Hepatocyte (in vitro differentiated cells): Measurements from ENCODE around the gene HES4. TPM values are rescaled to one million over a fixed set of nuclear protein-coding genes. Genes with fewer than 3 reads are reported as not detected.

Source experiments
- DNase-seq: peaks from one replicate; pipeline ENCODE4 v3.0.0-alpha.2; 2016; ENCODE audit warnings: low spot score
- H2AFZ ChIP-seq: fragments of 200-600 bp; sonication (generic); 2 replicates; pipeline ENCODE4 v1.6.0; 2016; ENCODE audit warnings: antibody characterized with exemption, mild to moderate bottlenecking
- H3K27ac ChIP-seq: fragments of 200-600 bp; sonication (generic); 2 replicates; pipeline ENCODE4 v1.5.1; 2016; ENCODE audit warnings: mild to moderate bottlenecking
- H3K27me3 ChIP-seq: fragments of 200-600 bp; sonication (generic); 2 replicates; pipeline ENCODE4 v1.6.1; 2016
- H3K36me3 ChIP-seq: fragments of 200-600 bp; sonication (generic); replicated peaks from 2 replicates; pipeline ENCODE4 v1.5.1; 2016; ENCODE audit warnings: low read depth; ENCODE audit not compliant: insufficient read depth
- H3K4me1 ChIP-seq: fragments of 200-600 bp; sonication (generic); 2 replicates; pipeline ENCODE4 v1.5.1; 2016; ENCODE audit warnings: mild to moderate bottlenecking, moderate library complexity; ENCODE audit not compliant: insufficient read depth
- H3K4me2 ChIP-seq: fragments of 200-600 bp; sonication (generic); 2 replicates; pipeline ENCODE4 v1.6.0; 2016
- H3K4me3 ChIP-seq: fragments of 200-600 bp; sonication (generic); 2 replicates; pipeline ENCODE4 v1.5.1; 2016; ENCODE audit warnings: mild to moderate bottlenecking
- H3K79me2 ChIP-seq: fragments of 200-600 bp; sonication (generic); 2 replicates; pipeline ENCODE4 v1.6.0; 2017; ENCODE audit warnings: mild to moderate bottlenecking
- H3K9me2 ChIP-seq: fragments of 200-600 bp; sonication (generic); replicated peaks from 2 replicates; pipeline ENCODE4 v1.6.0; 2017; ENCODE audit warnings: mild to moderate bottlenecking; ENCODE audit not compliant: insufficient read depth
- H3K9me3 ChIP-seq: fragments of 200-600 bp; sonication (generic); 2 replicates; pipeline ENCODE4 v1.5.1; 2016; ENCODE audit warnings: low read depth, mild to moderate bottlenecking
- H4K20me1 ChIP-seq: fragments of 200-600 bp; sonication (generic); 2 replicates; pipeline ENCODE4 v1.6.0; 2016; ENCODE audit warnings: mild to moderate bottlenecking; ENCODE audit not compliant: insufficient read depth, poor library complexity, severe bottlenecking
- CTCF ChIP-seq: fragments of 200-600 bp; sonication (generic); IDR thresholded peaks from 2 replicates; pipeline ENCODE4 v1.5.1; 2016; ENCODE audit warnings: antibody characterized with exemption, mild to moderate bottlenecking; ENCODE audit not compliant: poor library complexity
- EZH2 ChIP-seq: fragments of 200-600 bp; sonication (generic); IDR thresholded peaks from 2 replicates; pipeline ENCODE4 v1.6.1; 2016; ENCODE audit warnings: antibody characterized with exemption, mild to moderate bottlenecking, borderline replicate concordance
- EZH2phosphoT487 ChIP-seq: fragments of 200-600 bp; sonication (generic); IDR thresholded peaks from one replicate; pipeline ENCODE4 v1.6.1; 2018; ENCODE audit warnings: antibody characterized with exemption, mild to moderate bottlenecking, low read depth, moderate library complexity; ENCODE audit not compliant: unreplicated experiment, severe bottlenecking
- WGBS: methylation state at CpG from one replicate; pipeline ENCODE4 v1.1.6; 2016; ENCODE audit warnings: low lambda C conversion rate; ENCODE audit errors: missing lambda C conversion rate; 5-methylcytosine and 5-hydroxymethylcytosine counted together
- polyA plus RNA-seq: library from polyadenylated mRNA; unstranded; fragments of >200 nt; fragmentation: Nextera tagmentation; extraction: Ambion mirVana; gene quantifications from 2 replicates; pipeline ENCODE4 v1.2.1, GENCODE V29; 2016
- total RNA-seq: library from RNA; depleted of rRNA; stranded (reverse); fragments of >200 nt; gene quantifications from 2 replicates; pipeline ENCODE4 v1.2.3, GENCODE V29; 2014

HES4 gene
- total and polyA plus RNA-seq, 2 experiments from 2014 or later, result 28.7 to 74.5 TPM

GRCh38 chr1:1039145-1039910, 39.4 kb upstream of the HES4 start:
- DNase-seq, result no peak
- H2AFZ ChIP-seq, result no peak overlapping the region
- H3K4me1 ChIP-seq, result peaks cover 16% of the 10 kb centered on the region
- H3K36me3 ChIP-seq, result no peaks in the 10 kb centered on the region
- H3K79me2 ChIP-seq, result peaks cover 5% of the 10 kb centered on the region
- H3K27me3 ChIP-seq, result peaks cover 2% of the 10 kb centered on the region
- H3K4me2 ChIP-seq, result peak overlapping the region; percentile 95
- no peaks in the 10 kb centered on the region for H3K9me3 ChIP-seq
- no peak overlapping the region for H3K27ac ChIP-seq
- H3K4me3 ChIP-seq, result no peak overlapping the region
- TF ChIP-seq CTCF, result no peak
- no peak for TF ChIP-seq EZH2phosphoT487
- TF ChIP-seq EZH2, result no peak
- 61% methylated on average over 12 of the region's 17 CpGs for WGBS
- peaks cover 56% of the 10 kb centered on the region for H4K20me1 ChIP-seq
- H3K9me2 ChIP-seq, result no peaks in the 10 kb centered on the region

GRCh38 chr1:1038694-1039093, 38.8 kb upstream of the HES4 start:
- Histone ChIP-seq H3K79me2 (peaks cover 7% of the 10 kb centered on the region), H3K27me3 (peaks cover 8% of the 10 kb centered on the region), H3K4me2 (no peak overlapping the region), H4K20me1 (peaks cover 63% of the 10 kb centered on the region), H3K27ac (no peak overlapping the region), H3K9me3 (no peaks in the 10 kb centered on the region), H3K4me1 (peaks cover 20% of the 10 kb centered on the region), H3K4me3 (no peak overlapping the region), H2AFZ (no peak overlapping the region), H3K9me2 (no peaks in the 10 kb centered on the region), H3K36me3 (no peaks in the 10 kb centered on the region)
- no peak for DNase-seq
- TF ChIP-seq EZH2phosphoT487 (no peak), EZH2 (no peak), CTCF (no peak)
- WGBS, result 93% methylated on average over 6 of the region's 6 CpGs

GRCh38 chr1:1037366-1038327, 37.8 kb upstream of the HES4 start:
- WGBS, result 88% methylated on average over 29 of the region's 30 CpGs

More at GRCh38 chr1:1037366-1038327, 37.8 kb upstream of the HES4 start:
- Histone ChIP-seq H4K20me1 (peaks cover 66% of the 10 kb centered on the region), H3K27me3 (peaks cover 8% of the 10 kb centered on the region), H3K9me2 (no peaks in the 10 kb centered on the region), H3K4me1 (peaks cover 26% of the 10 kb centered on the region), H3K27ac (no peak overlapping the region), H3K4me2 (no peak overlapping the region), H3K9me3 (no peaks in the 10 kb centered on the region), H3K36me3 (no peaks in the 10 kb centered on the region), H2AFZ (no peak overlapping the region), H3K4me3 (no peak overlapping the region), H3K79me2 (peaks cover 7% of the 10 kb centered on the region)
- no peak for DNase-seq
- no peak for TF ChIP-seq CTCF
- no peak for TF ChIP-seq EZH2
- TF ChIP-seq EZH2phosphoT487, result no peak
